Testis (tissue), 2 donors: ENCODE results near the gene KIRREL1.

Source experiments
- CTCF ChIP-seq, 3 experiments: fragments of 450-650 bp in 2 of 3; fragments of 200-600 bp in 1 of 3; sonication (generic) in 1 of 3; IDR thresholded peaks; one replicate each; pipeline ENCODE4 v1.5.1; 2016 to 2019; ENCODE audit warnings: antibody characterized with exemption in 3 of 3, mild to moderate bottlenecking in 2 of 3, moderate library complexity in 1 of 3
- POLR2A ChIP-seq: fragments of 450-650 bp; IDR thresholded peaks from one replicate; pipeline ENCODE4 v1.6.1; 2017; ENCODE audit warnings: antibody characterized with exemption, mild to moderate bottlenecking, moderate library complexity

DNA sequence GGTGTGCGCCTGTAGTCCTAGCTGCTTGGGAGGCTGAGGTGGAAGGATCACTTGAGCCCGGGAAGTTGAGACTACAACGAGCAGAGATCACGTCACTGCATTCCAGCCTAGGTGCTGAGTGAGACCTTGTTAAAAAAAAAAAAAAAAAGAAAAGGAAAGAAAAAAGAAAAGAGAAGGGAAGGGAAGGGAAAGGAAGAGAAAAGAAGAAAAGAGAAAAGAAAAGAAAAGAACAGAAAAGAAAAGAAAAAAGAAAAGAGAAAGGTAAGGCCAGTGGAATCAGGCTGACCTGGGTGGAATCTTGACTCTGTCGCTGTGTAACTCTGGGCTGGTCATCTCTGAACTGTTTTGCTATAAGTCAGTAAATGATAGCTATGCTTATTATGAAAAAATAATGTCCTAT, 33.7 kb upstream of the KIRREL1 start:
- TF ChIP-seq POLR2A: no peak
- no peak for TF ChIP-seq CTCF (IDR thresholded peaks at IDR 0.05)
